Hepatocyte (in vitro differentiated cells): ENCODE results near the gene SLC8A1.

Experiments used
- EZH2 ChIP-seq: fragments of 200-600 bp; sonication (generic); IDR thresholded peaks from 2 replicates; pipeline ENCODE4 v1.6.1; 2016; ENCODE audit warnings: antibody characterized with exemption, mild to moderate bottlenecking, borderline replicate concordance
- TF ChIP-seq, protein P1 (sequence below): fragments of 200-600 bp; sonication (generic); IDR thresholded peaks from 2 replicates; pipeline ENCODE4 v1.5.1; 2016; ENCODE audit warnings: antibody characterized with exemption, mild to moderate bottlenecking; ENCODE audit not compliant: poor library complexity

DNA sequence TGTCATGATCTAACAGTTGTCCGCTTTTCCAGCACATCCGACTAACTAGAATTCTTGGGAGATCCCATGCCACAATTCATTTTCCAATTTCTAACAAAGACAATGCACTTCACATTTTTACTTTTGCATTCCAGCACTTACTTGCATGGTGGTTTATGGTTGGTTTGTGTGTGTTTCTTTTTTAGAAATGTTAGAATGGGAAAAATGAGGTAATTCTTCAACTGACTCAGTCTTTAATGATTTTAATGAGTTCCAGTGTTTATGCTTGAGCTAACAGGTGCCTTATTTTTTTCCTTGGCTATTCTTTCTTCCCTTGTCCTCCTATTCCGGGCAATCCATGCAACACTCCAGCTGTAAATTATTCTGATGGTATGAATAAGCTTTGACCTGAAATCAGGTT, 46.4 kb downstream of the SLC8A1 start:
- TF ChIP-seq EZH2 = no peak
- TF ChIP-seq, protein P1, sequence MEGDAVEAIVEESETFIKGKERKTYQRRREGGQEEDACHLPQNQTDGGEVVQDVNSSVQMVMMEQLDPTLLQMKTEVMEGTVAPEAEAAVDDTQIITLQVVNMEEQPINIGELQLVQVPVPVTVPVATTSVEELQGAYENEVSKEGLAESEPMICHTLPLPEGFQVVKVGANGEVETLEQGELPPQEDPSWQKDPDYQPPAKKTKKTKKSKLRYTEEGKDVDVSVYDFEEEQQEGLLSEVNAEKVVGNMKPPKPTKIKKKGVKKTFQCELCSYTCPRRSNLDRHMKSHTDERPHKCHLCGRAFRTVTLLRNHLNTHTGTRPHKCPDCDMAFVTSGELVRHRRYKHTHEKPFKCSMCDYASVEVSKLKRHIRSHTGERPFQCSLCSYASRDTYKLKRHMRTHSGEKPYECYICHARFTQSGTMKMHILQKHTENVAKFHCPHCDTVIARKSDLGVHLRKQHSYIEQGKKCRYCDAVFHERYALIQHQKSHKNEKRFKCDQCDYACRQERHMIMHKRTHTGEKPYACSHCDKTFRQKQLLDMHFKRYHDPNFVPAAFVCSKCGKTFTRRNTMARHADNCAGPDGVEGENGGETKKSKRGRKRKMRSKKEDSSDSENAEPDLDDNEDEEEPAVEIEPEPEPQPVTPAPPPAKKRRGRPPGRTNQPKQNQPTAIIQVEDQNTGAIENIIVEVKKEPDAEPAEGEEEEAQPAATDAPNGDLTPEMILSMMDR = no peak
